PC-3 (cell line): ENCODE measurements around the gene EDC3.

Source experiments
- EZH2 ChIP-seq: fragments of 300-600 bp; sonication (generic); IDR thresholded peaks from one replicate; pipeline ENCODE4 v1.6.1; 2017; ENCODE audit warnings: antibody characterized with exemption, mild to moderate bottlenecking, low read length; ENCODE audit not compliant: unreplicated experiment
- TF ChIP-seq, protein P1 (sequence below): fragments of 300-600 bp; sonication (generic); conservative IDR thresholded peaks from 2 replicates; pipeline ENCODE4 v1.5.1; 2017; ENCODE audit warnings: antibody characterized with exemption, low read depth, mild to moderate bottlenecking, low read length

- TF ChIP-seq, protein P1, sequence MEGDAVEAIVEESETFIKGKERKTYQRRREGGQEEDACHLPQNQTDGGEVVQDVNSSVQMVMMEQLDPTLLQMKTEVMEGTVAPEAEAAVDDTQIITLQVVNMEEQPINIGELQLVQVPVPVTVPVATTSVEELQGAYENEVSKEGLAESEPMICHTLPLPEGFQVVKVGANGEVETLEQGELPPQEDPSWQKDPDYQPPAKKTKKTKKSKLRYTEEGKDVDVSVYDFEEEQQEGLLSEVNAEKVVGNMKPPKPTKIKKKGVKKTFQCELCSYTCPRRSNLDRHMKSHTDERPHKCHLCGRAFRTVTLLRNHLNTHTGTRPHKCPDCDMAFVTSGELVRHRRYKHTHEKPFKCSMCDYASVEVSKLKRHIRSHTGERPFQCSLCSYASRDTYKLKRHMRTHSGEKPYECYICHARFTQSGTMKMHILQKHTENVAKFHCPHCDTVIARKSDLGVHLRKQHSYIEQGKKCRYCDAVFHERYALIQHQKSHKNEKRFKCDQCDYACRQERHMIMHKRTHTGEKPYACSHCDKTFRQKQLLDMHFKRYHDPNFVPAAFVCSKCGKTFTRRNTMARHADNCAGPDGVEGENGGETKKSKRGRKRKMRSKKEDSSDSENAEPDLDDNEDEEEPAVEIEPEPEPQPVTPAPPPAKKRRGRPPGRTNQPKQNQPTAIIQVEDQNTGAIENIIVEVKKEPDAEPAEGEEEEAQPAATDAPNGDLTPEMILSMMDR: no peak
- no peak for TF ChIP-seq EZH2
These were observed 28.0 kb upstream of the EDC3 start for GRCh38 chr15:74723754-74724334.
